Astrocyte of the cerebellum (primary cell): ENCODE results near the gene CACNA1D.
"Not testable (repeated sequence)": the region's sequence is repeated elsewhere in the genome, so short reads cannot be mapped to it uniquely, and the experiment has no call there.

ENCODE experiments used
- DNase-seq: peaks from one replicate; pipeline ENCODE4 v3.0.0-alpha.2; 2011; ENCODE audit warnings: low read depth
- H3K4me3 ChIP-seq: 2 replicates; pipeline ENCODE4 v1.5.1; 2011; ENCODE audit warnings: mild to moderate bottlenecking, low read depth, low read length, moderate library complexity
- in situ Hi-C: cut with HindIII; loops from 2 replicates; pipeline ENCODE4 v1.10.0; 2017; ENCODE audit warnings: low sequenced_read_pairs
- TF ChIP-seq, protein P1 (sequence below): IDR thresholded peaks from 2 replicates; pipeline ENCODE4 v1.5.1; 2012; ENCODE audit warnings: low read length, low read depth, moderate library complexity, mild to moderate bottlenecking; ENCODE audit errors: missing control alignments

Gene CACNA1D

DNA sequence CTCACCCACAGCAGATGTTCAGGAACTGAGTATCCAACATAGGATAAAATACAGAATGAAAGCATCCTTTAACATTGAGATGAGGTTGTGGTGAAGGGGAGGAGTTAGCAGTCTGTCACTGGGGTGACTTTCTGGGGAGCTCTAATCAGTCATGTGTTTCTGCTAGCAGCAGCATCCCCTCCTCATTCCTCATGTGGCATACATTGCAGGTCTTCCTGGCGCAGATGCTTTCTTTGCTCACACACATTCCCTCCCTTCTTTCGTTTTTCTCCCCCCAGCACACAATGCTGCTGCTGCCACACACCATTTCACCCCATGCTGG is 135.0 kb downstream of the CACNA1D start:
- in situ Hi-C loops: no loop called here
- TF ChIP-seq, protein P1, sequence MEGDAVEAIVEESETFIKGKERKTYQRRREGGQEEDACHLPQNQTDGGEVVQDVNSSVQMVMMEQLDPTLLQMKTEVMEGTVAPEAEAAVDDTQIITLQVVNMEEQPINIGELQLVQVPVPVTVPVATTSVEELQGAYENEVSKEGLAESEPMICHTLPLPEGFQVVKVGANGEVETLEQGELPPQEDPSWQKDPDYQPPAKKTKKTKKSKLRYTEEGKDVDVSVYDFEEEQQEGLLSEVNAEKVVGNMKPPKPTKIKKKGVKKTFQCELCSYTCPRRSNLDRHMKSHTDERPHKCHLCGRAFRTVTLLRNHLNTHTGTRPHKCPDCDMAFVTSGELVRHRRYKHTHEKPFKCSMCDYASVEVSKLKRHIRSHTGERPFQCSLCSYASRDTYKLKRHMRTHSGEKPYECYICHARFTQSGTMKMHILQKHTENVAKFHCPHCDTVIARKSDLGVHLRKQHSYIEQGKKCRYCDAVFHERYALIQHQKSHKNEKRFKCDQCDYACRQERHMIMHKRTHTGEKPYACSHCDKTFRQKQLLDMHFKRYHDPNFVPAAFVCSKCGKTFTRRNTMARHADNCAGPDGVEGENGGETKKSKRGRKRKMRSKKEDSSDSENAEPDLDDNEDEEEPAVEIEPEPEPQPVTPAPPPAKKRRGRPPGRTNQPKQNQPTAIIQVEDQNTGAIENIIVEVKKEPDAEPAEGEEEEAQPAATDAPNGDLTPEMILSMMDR: no peak
- DNase-seq: no peak
- H3K4me3 ChIP-seq: no peak overlapping the region

DNA sequence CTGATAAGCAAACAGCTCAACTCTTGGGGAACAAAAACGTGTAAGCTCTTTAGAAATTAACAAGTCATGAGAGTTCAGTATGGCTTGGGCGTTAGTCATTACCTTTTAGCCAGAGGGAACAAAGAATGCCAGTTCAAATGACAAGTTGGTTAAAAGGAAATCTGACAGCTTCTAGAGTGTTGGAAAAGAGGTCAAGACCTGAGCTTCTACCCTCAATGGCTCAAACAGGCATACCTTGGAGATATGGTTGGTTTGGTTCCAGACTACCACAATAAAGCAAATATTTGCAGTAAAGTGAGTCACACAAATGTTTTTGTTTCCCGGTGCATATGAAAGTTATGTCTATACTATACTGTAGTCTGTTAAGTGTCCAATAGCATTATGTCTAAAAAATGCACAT is 136.1 kb downstream of the CACNA1D start:
- in situ Hi-C loops: no loop called here
- no peak overlapping the region for H3K4me3 ChIP-seq
- DNase-seq: no peak
- TF ChIP-seq, protein P1: no peak

DNA sequence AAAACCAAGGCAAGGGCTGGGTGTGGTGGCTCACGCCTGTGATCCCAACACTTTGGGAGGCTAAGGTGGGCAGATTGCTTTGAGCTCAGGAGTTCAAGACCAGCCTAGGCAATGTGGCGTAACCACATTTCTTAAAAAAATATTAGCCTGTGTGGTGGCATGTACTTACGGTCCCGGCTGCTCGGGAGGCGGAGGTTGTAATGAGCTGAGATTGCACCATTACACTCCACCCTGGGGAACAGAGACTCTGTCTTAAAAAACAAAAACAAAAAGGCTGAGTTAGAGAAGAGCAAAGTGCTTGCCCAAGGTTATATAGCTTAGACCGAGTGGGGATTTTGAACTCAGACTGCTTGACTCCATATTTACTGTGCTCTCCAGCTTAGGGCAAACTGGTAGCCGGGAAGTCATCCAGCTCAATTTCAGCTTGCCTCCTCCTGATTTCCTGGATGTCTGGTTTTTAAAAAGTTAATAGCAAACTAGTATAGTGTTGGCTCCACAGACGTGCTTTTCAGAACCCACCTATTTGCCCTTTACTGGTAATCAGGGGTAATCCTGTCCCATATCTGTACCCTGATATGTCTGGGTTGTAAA is 138.9 kb downstream of the CACNA1D start:
- DNase-seq: no peak
- in situ Hi-C loops: no loop called here
- TF ChIP-seq, protein P1: no peak
- no peak overlapping the region for H3K4me3 ChIP-seq

DNA sequence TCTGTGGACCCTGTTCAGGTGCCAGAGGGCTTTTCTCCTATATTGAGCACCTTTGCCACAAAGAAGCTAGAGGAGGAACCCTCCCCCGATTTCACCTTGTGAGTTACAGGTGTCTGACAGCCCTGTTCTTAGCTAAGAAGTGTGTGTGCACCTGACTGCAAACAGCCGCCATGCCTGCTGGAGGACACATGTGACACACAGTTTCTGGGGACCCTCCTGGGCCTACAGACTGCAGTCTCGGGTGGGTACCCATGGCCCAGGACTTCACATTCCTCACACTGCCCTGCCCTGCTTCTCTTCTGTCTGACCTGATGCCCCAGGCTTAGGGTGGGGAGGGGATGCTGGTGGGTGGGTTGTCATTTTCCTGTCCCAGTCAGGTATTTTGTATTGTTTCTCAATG is 140.6 kb downstream of the CACNA1D start:
- H3K4me3 ChIP-seq: no peak overlapping the region
- in situ Hi-C loops: no loop called here
- DNase-seq: no peak
- TF ChIP-seq, protein P1: no peak

DNA sequence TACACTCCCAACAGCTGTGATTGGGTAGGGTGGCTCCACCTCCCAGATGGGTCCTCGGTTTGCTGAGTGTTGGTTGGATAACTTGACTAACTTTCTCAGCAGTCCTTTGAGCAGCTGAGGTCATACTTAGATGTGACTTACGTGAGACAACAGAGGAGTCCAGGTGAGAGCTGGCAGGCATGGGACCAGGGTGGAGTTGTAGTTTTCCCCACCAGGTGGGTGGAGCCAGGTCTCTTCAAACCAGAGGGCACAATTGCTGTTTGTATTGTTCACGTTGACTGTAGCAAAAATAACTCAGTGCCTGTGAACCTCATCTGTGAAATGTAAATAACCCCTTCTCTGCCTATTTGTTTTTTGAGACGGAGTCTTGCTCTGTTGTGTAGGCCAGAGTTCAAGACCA is 144.4 kb downstream of the CACNA1D start:
- in situ Hi-C loops, H3K4me3 ChIP-seq, DNase-seq: not testable (repeated sequence)

DNA sequence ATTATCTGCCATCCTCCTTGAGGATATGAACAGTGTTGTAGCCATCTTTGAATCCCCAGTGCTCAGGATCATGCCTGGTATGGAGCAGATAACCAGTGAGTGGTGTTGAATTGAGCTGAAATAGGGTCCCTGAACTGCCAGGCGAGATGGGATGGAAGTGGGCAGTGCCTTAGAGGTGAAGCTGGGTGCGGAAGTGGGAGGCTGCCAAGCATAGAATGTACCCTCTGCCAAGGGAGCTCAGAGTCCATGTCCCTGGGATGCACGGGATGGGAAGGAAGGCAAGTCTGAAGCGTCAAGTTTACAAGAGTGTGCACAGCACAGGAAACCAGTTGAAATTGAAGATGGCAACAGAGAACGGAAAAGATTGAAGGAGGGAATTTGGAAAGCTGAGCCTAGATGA is 147.0 kb downstream of the CACNA1D start:
- in situ Hi-C loops: no loop called here
- H3K4me3 ChIP-seq: no peak overlapping the region
- no peak for DNase-seq
- TF ChIP-seq, protein P1: no peak

DNA sequence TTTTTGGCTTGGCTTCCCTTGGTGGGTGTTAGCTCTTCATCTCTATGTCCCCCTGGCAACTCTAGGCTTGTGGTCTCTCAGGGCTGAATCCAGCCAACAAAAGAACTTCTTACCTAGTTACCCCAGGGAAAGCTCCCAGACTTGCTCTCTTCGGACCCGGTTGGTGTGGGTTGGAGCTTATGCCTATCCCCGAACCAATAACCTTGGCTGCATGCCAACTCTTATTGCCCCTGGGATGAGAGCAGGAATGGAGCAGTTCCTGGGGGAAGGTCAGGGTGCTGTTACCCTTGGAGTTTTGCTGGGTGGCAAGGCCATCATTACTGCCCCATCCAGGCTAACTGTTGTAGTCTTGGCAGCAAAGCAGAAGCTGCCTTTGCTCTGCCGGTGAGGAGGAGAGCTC is 147.8 kb downstream of the CACNA1D start:
- TF ChIP-seq, protein P1: no peak
- no peak overlapping the region for H3K4me3 ChIP-seq
- in situ Hi-C loops: no loop called here
- DNase-seq: no peak
